ENCODE results near the gene NTN4. TPM values are rescaled to one million over a fixed set of nuclear protein-coding genes. Genes with fewer than 3 reads are reported as not detected.

The NTN4 gene
- polyA plus RNA-seq, 1 donor (not counting 4 experiments of a cell fraction or from before 2014, with no cell fraction given), result 8.3 TPM

- dilution Hi-C loops (cut with MboI; ENCODE audit: extremely low pct_ligation_motif_present, low sequenced_read_pairs), result no loop called here
- Histone ChIP-seq H3K9me3 (ENCODE audit: control insufficient read depth, low read depth, low read length) (no peaks in the 10 kb centered on the region), H3K27me3 (ENCODE audit: control insufficient read depth, extremely low read depth, insufficient read depth, low read length) (peaks cover 12% of the 10 kb centered on the region), H3K4me3 (ENCODE audit: control insufficient read depth in 2 of 3, extremely low read depth in 1 of 3, insufficient read depth in 2 of 3, low read depth in 1 of 3, low read length in 3 of 3) (no peak overlapping the region), H3K9me1 (ENCODE audit: control insufficient read depth, extremely low read depth, insufficient read depth, low read length) (no peaks in the 10 kb centered on the region), H4K20me1 (ENCODE audit: control insufficient read depth, extremely low read depth, insufficient read depth, low read length) (no peaks in the 10 kb centered on the region), H3K4me2 (ENCODE audit: control insufficient read depth, extremely low read depth, insufficient read depth, low read depth, low read length) (no peak overlapping the region), H2AFZ (ENCODE audit: control insufficient read depth, low read length) (peak overlapping the region; percentile 33), H3K27ac (ENCODE audit: control insufficient read depth, insufficient read depth, low read length) (no peak overlapping the region), H3K79me2 (ENCODE audit: control insufficient read depth, insufficient read depth, low read length) (no peaks in the 10 kb centered on the region), H3K36me3 (ENCODE audit: control insufficient read depth in 2 of 2, extremely low read depth in 1 of 2, insufficient read depth in 2 of 2, low read length in 2 of 2) (no peaks in the 10 kb centered on the region), H3K4me1 (ENCODE audit: control insufficient read depth, extremely low read depth, insufficient read depth, low read length) (peaks cover 8% of the 10 kb centered on the region), H3K9ac (ENCODE audit: control insufficient read depth, extremely low read depth, insufficient read depth, low read length) (no peak overlapping the region)
- no peak for FAIRE-seq
- no peak for DNase-seq (ENCODE audit: low read depth, low spot score)
- TF ChIP-seq EZH2 (IDR thresholded peaks at IDR 0.05; ENCODE audit: low read length) (no peak), CTCF (optimal IDR thresholded peaks at IDR 0.05 in 1 of 3, IDR thresholded peaks at IDR 0.05 in 1 of 3, conservative IDR thresholded peaks at IDR 0.05 in 1 of 3; ENCODE audit: extremely low read depth in 1 of 3, insufficient read depth in 2 of 3, low read length in 3 of 3) (no peak)
Observed at GRCh38 chr12:95837240-95838038, 46.9 kb upstream of the NTN4 start.

GRCh38 chr12:95836630-95837239 is 46.2 kb upstream of the NTN4 start:
- Histone ChIP-seq H3K9me3 (ENCODE audit: control insufficient read depth, low read depth, low read length) (no peaks in the 10 kb centered on the region), H3K4me3 (ENCODE audit: control insufficient read depth in 2 of 3, extremely low read depth in 1 of 3, insufficient read depth in 2 of 3, low read depth in 1 of 3, low read length in 3 of 3) (no peak overlapping the region), H3K9ac (ENCODE audit: control insufficient read depth, extremely low read depth, insufficient read depth, low read length) (no peak overlapping the region), H3K79me2 (ENCODE audit: control insufficient read depth, insufficient read depth, low read length) (no peaks in the 10 kb centered on the region), H3K27ac (ENCODE audit: control insufficient read depth, insufficient read depth, low read length) (no peak overlapping the region), H3K27me3 (ENCODE audit: control insufficient read depth, extremely low read depth, insufficient read depth, low read length) (peaks cover 12% of the 10 kb centered on the region), H3K4me1 (ENCODE audit: control insufficient read depth, extremely low read depth, insufficient read depth, low read length) (peaks cover 8% of the 10 kb centered on the region), H3K9me1 (ENCODE audit: control insufficient read depth, extremely low read depth, insufficient read depth, low read length) (no peaks in the 10 kb centered on the region), H3K36me3 (ENCODE audit: control insufficient read depth in 2 of 2, extremely low read depth in 1 of 2, insufficient read depth in 2 of 2, low read length in 2 of 2) (no peaks in the 10 kb centered on the region), H3K4me2 (ENCODE audit: control insufficient read depth, extremely low read depth, insufficient read depth, low read depth, low read length) (peak overlapping the region; percentile 11), H2AFZ (ENCODE audit: control insufficient read depth, low read length) (peak overlapping the region; percentile 33), H4K20me1 (ENCODE audit: control insufficient read depth, extremely low read depth, insufficient read depth, low read length) (no peaks in the 10 kb centered on the region)
- no peak for FAIRE-seq
- dilution Hi-C loops (cut with MboI; ENCODE audit: extremely low pct_ligation_motif_present, low sequenced_read_pairs), result no loop called here
- DNase-seq (ENCODE audit: low read depth, low spot score), result no peak
- no peak for TF ChIP-seq CTCF (optimal IDR thresholded peaks at IDR 0.05 in 1 of 3, IDR thresholded peaks at IDR 0.05 in 1 of 3, conservative IDR thresholded peaks at IDR 0.05 in 1 of 3; ENCODE audit: extremely low read depth in 1 of 3, insufficient read depth in 2 of 3, low read length in 3 of 3)
- no peak for TF ChIP-seq EZH2 (IDR thresholded peaks at IDR 0.05; ENCODE audit: low read length)
